Calu3 (cell line): ENCODE measurements around the gene CTNNAL1. TPM values are rescaled to one million over a fixed set of nuclear protein-coding genes. Genes with fewer than 3 reads are reported as not detected.

ENCODE experiments used
- BruUV-seq: library from RNA; stranded (reverse); fragments of 400-500 nt; replicated peaks from 2 replicates; lab custom pipeline; 2021; lab: Mats Ljungman, UMichigan
- CTCF ChIA-PET: fragments of 300-600 bp; sonication (Branson Sonifier 250); formaldehyde crosslinking; loops from one replicate; lab custom pipeline; 2022; ENCODE audit warnings: antibody characterized with exemption; lab: Charles Lee
- DNase-seq: peaks from one replicate; pipeline ENCODE4 v3.0.0; 2022
- H3K27ac Mint-ChIP-seq: one replicate; pipeline ENCODE4 v1.8.0; 2022; ENCODE audit warnings: mixed read lengths; ENCODE audit not compliant: unreplicated experiment
- H3K27me3 Mint-ChIP-seq: one replicate; pipeline ENCODE4 v1.8.0; 2022; ENCODE audit warnings: mixed read lengths; ENCODE audit not compliant: unreplicated experiment
- H3K36me3 Mint-ChIP-seq: one replicate; pipeline ENCODE4 v1.8.0; 2022; ENCODE audit warnings: mild to moderate bottlenecking, moderate library complexity, mixed read lengths; ENCODE audit not compliant: insufficient read depth, unreplicated experiment
- H3K4me1 Mint-ChIP-seq: one replicate; pipeline ENCODE4 v1.8.0; 2022; ENCODE audit warnings: mild to moderate bottlenecking, low read depth, mixed read lengths; ENCODE audit not compliant: unreplicated experiment
- H3K4me3 Mint-ChIP-seq: one replicate; pipeline ENCODE4 v1.8.0; 2022; ENCODE audit warnings: mild to moderate bottlenecking, low read depth, moderate library complexity, mixed read lengths; ENCODE audit not compliant: unreplicated experiment
- H3K9me3 Mint-ChIP-seq: one replicate; pipeline ENCODE4 v1.8.0; 2022; ENCODE audit warnings: low read depth, mixed read lengths; ENCODE audit not compliant: unreplicated experiment
- intact Hi-C: fragments of 100-400 bp; cut with micrococcal nuclease; formaldehyde crosslinking; loops from one replicate; pipeline ENCODE4 v1.10.0; 2022; ENCODE audit not compliant: unreplicated experiment
- total RNA-seq: library from RNA; stranded (reverse); gene quantifications from 2 replicates; pipeline ENCODE4 v1.2.3, GENCODE V29; 2022
- TF ChIP-seq, protein P1 (sequence below): fragments of 200-600 bp; IDR thresholded peaks from one replicate; pipeline ENCODE4 v1.8.0; 2022; ENCODE audit warnings: antibody characterized with exemption; ENCODE audit not compliant: unreplicated experiment

The CTNNAL1 gene
- total RNA-seq, 1 experiment from 2014 or later: 20.6 TPM

DNA sequence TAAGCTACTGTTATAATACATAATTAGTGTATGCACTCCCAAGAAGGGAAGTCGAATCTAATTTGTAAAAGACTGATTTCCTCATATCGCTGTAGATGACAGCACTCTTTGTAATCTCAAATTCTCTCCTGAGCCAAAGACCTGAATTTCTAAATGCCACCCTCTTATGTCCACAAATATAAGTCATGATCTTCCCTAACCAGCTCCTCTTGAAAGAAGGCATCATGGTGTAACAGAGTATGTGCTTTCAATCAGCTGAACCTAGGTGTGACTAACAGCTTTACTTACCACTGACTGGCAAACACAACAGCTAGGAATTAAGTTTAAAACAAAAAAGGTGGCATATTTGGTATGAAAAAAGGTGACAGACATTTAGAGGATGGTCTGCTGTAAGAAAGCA is 34.0 kb upstream of the CTNNAL1 start:
- H3K36me3 Mint-ChIP-seq: peaks cover 12% of the 10 kb centered on the region
- TF ChIP-seq, protein P1, sequence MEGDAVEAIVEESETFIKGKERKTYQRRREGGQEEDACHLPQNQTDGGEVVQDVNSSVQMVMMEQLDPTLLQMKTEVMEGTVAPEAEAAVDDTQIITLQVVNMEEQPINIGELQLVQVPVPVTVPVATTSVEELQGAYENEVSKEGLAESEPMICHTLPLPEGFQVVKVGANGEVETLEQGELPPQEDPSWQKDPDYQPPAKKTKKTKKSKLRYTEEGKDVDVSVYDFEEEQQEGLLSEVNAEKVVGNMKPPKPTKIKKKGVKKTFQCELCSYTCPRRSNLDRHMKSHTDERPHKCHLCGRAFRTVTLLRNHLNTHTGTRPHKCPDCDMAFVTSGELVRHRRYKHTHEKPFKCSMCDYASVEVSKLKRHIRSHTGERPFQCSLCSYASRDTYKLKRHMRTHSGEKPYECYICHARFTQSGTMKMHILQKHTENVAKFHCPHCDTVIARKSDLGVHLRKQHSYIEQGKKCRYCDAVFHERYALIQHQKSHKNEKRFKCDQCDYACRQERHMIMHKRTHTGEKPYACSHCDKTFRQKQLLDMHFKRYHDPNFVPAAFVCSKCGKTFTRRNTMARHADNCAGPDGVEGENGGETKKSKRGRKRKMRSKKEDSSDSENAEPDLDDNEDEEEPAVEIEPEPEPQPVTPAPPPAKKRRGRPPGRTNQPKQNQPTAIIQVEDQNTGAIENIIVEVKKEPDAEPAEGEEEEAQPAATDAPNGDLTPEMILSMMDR: no peak
- peaks cover 9% of the 10 kb centered on the region for H3K4me1 Mint-ChIP-seq
- CTCF ChIA-PET: no interaction called here
- DNase-seq: no peak
- intact Hi-C loops: no loop called here
- BruUV-seq: no TSS peak
- no peak overlapping the region for H3K4me3 Mint-ChIP-seq
- H3K9me3 Mint-ChIP-seq: no peaks in the 10 kb centered on the region
- H3K27me3 Mint-ChIP-seq: no peaks in the 10 kb centered on the region
- H3K27ac Mint-ChIP-seq: no peak overlapping the region

DNA sequence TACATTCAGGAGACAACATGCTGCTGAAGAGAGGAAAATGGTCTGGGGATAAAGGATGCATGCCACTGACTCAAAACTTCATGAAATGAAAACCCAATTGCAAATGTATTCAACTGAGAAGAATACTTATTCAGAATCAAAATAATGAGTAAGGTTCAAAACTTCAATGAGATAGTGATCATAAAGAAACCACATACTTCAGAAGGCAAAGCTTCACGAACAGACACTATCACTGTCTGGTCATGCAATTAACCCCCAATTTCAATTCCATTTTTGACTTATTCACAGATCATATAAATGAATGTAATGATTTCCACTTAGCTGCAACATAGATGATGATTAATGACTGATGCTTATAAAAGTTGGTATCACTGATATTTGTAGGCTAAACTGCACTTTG is 33.0 kb upstream of the CTNNAL1 start:
- Mint-ChIP-seq H3K9me3 (no peaks in the 10 kb centered on the region), H3K4me1 (peaks cover 9% of the 10 kb centered on the region), H3K4me3 (no peak overlapping the region), H3K27me3 (no peaks in the 10 kb centered on the region), H3K36me3 (peaks cover 12% of the 10 kb centered on the region), H3K27ac (no peak overlapping the region)
- intact Hi-C loops: no loop called here
- CTCF ChIA-PET: no interaction called here
- DNase-seq: no peak
- TF ChIP-seq, protein P1: no peak
- BruUV-seq: no TSS peak

DNA sequence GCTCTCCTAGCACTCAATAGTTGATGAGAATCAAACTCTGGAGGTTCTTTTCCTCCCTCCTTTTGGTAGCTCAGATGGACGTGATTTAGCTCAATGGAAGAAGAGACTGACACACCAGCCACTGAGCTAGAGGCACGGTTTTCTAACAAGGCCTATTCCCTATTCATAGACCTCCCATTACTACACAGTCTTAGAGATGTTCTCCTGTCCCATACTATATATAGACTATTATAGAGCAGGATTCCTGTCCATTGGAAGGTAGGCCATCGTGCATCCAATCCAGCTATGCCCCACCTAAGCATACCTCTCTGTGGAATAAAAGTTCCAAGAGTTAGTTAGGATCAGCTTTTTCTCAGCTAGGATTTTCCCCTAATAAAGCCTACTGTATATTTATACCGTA is 30.3 kb upstream of the CTNNAL1 start:
- CTCF ChIA-PET: no interaction called here
- H3K4me1 Mint-ChIP-seq: peaks cover 20% of the 10 kb centered on the region
- intact Hi-C loops: no loop called here
- no peak overlapping the region for H3K4me3 Mint-ChIP-seq
- no peaks in the 10 kb centered on the region for H3K27me3 Mint-ChIP-seq
- no TSS peak for BruUV-seq
- H3K9me3 Mint-ChIP-seq: no peaks in the 10 kb centered on the region
- no peak overlapping the region for H3K27ac Mint-ChIP-seq
- TF ChIP-seq, protein P1: no peak
- peaks cover 9% of the 10 kb centered on the region for H3K36me3 Mint-ChIP-seq
- no peak for DNase-seq

DNA sequence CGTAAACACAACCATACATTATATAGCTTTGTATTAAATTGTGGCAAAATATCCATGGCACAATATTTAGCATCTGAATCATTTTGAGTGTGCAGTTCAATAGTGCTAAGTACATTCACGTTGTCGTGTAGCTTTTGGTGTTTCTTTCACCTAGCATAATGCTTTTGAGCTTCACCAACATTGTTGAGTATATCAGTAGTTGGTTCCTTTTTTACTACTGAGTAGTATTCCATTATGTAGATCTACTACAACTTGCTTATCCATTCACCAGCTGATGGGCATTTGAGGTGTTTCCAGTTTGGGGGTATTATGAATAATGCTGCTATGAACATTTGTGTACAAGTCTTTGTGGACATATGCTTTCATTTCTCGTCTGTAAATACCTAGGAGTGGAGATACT is 27.3 kb upstream of the CTNNAL1 start:
- DNase-seq: no peak
- Mint-ChIP-seq H3K4me3 (no peak overlapping the region), H3K27ac (no peak overlapping the region), H3K27me3 (no peaks in the 10 kb centered on the region), H3K4me1 (peaks cover 44% of the 10 kb centered on the region), H3K9me3 (no peaks in the 10 kb centered on the region), H3K36me3 (peaks cover 17% of the 10 kb centered on the region)
- intact Hi-C loops: no loop called here
- TF ChIP-seq, protein P1: no peak
- BruUV-seq: no TSS peak
- CTCF ChIA-PET: no interaction called here
